Airway epithelial cell (primary cell): ENCODE results near the gene DCK. TPM values are rescaled to one million over a fixed set of nuclear protein-coding genes. Genes with fewer than 3 reads are reported as not detected.

Experiments used
- total RNA-seq: library from RNA; depleted of rRNA; stranded (reverse); fragments of >200 nt; gene quantifications from 2 replicates; pipeline ENCODE4 v1.2.3, GENCODE V29; 2015

The DCK gene
- total RNA-seq: 17.0 and 18.5 TPM in 2 replicates

GRCh38 chr4:70993181-70994068 is at the start of gene DCK:
Gene DCK, plus strand, starts transcription at chr4:70993649. Its CDS starts 187 bp downstream, at chr4:70993836.

Other genes with a start within 250 kb of the DCK start
- 84.9 and 106 TPM in 2 replicates for gene GRSF1, start 153.8 kb upstream of the DCK start, total RNA-seq
- 10.2 and 12.2 TPM in 2 replicates for gene MOB1B, start 91.3 kb upstream of the DCK start, total RNA-seq